HG03039 (cell line): ENCODE data around the gene TNRC6B.
"Not testable (repeated sequence)": the region's sequence is repeated elsewhere in the genome, so short reads cannot be mapped to it uniquely, and the experiment has no call there.

Experiments used
- ATAC-seq: cut with Tn5 transposase; IDR thresholded peaks from one replicate; pipeline ENCODE4 v1.9.1; 2021; ENCODE audit warnings: mild to moderate bottlenecking, moderate library complexity; ENCODE audit not compliant: unreplicated experiment

TNRC6B gene

DNA sequence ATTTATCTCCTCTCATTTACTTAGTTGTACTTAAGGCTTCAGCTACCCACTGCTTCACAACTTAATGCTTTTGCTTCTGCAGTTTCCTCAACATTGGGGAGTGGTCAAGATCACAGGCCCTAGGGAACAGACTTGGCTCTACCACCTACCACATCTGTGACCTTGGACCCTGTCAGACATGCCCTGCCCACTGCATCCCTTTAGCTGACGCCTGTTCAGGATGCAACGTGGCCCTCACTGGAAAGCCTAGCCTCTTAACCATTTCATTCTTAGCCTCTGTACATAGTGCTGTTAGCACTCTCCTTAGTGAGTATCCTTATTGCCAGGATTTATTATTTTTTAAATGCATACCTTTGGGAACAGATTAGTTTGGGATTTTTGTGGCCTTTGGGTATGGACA is 34.4 kb downstream of the TNRC6B start:
- no peak for ATAC-seq

DNA sequence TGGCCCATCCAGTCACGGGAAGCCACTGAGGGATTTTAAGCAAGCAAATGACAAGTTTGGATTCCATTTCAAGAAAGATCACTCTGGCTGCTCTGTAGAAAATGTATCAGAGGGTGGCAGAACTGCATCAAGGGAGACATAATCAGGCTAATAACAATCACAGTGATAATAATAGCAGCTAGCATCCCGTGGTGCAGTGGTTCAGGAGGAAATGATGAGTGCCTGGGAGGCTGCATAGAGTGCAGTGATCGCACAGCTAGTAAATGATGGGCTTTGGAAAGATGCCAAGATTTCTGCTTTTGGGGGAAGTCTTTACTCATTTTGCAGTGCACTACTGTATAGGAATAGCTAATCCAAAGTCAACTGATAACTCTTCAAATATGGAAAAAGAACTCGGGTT is 35.8 kb downstream of the TNRC6B start:
- no peak for ATAC-seq

DNA sequence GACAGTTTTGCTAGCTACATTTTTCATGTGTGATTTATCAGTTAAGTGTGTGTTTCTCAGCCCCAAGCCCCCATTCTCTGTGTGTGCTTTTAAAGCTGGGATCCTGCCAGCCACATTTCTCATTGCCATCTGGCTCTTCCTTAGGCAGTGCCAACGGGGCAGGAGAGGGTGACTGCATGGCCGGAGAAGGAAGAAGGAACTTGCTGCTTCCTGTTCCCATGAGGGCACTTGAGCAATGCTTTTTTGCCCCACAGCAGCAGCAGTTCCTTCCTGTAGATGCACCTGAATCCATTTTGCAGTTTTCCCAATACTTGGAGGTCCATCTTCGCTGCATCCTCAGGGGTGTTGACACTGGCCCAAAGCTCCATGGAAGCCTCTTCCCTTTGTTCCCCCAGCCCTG is 37.5 kb downstream of the TNRC6B start:
- ATAC-seq: no peak

DNA sequence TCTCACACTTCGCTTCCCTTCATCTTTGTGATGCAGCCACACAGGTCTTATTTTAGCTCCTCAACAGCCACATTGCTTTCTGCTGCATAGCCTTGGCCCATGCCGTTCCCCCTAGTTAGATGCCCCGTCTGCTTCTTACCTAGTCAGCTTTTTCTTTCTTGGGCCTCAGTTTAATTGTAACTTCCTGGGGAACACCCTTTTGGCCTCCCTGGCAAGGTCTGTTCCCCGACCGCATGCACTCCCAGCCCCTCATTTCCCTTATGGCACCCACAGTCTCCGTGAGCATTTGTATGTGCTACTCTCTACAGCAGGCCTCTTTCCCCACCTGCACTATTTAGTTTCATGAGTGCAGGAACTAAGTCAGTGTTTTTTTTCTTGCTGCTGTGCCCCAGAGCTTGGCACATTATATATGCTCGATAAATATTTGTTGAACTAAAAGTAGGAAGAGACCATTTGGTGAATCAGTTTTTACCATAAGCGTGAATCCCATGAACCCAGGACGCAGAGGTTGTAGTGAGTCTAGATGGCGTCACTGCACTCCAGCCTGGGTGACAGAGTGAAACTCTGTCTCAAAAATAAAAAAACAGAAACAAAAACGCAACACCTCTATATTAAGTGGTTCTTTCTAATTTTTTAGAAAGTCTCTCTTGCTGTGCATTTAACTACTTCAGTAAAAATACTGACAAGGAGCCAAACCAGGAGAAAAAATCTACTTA is 38.5 kb downstream of the TNRC6B start:
- ATAC-seq: no peak

DNA sequence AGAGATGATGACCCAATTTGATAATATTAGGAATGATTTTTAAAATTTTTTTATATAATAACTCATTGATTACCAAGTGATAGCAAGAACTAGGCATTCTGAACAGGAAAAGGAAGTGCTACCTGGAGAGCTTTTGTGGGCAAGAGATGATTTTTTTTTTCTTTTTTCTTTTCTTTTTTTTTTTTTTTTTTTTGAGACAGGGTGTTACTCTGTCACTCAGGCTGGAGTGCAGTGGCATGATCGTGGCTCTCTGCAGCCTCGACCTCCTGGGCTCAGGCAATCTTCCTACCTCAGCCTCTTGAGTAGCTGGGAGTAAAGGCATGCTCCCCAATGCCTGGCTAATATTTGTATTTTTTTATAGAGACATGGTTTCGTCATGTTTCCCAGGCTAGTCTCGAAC is 40.4 kb downstream of the TNRC6B start:
- ATAC-seq: no peak

DNA sequence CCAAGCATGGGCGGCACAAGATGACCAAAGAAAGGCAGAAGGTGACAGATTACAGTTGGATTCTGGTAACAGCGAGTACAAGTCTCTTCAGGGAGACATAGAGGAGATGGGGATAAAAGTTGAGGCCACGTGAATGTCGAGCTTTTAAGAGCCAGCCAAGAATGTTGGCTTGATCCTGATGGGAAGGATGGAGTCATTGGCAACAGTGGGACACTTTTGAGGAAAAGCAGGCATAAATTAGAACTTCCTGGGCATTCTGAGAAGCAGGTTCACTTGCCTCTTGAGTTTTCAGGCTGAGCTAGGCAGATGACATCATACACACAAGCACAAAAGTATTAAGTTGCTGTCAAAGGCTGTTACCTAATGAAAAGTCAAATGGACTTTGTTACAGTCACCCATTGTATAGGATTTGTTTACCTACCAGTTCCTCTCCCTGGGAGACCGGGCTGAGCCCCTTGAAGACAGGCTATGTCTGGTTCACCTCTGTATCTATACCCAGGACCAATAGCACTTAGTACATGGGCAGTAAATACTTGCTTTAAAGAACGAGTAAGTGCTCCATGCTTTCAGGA is 41.1 kb downstream of the TNRC6B start:
- no peak for ATAC-seq

DNA sequence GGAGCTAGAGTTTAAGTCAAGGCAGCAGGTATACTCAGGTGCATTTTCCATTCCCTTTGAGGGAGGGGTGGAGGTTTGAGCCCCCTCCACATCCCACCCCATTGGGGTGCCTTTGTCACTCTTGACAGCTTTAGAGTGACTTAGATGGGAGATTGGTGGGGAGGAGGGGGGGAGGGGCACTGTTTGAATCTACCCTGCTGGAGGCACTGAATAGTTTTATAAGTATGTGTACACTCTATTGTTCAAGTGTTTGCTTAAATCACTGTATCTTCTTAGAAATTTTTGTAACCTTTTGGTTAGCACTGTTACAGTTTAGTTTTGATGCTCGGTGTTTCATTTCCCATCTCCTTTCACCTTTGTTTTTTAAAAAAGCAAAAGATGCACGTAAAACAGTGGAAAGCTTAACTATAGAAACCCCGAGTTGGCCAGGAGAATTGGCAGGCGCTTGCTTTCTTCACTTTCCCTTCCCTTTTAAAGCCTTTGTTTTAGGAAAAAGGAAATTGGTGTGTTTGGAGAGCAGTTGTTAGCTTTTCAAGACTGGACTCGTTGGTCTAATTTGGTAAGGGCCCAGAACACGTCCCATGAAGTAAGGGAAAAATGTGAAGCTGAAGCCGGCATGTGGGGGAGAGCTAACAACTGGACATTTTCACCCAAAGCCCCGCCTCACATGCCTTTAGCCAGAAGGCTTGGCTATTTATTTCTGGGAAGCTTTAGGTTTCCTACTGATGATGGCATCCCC is 42.8 kb downstream of the TNRC6B start:
- ATAC-seq: no peak

DNA sequence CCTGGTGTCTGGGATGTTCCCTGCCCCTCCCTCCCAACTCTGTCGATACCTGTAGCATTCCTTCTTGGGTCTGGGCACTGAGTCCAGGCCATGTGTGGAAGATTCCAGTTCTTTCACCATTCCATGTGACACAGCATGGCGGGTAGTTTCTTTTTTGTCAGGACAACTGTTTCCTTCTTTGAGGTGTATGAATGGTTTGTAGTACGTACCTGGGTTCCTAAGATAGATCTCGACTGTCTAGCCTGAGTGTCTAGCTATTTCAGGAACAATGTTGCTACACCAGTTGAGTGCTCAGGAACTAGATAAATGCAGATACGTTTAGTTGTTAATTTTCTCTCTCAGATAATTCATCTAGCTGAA is 43.3 kb downstream of the TNRC6B start:
- no peak for ATAC-seq

DNA sequence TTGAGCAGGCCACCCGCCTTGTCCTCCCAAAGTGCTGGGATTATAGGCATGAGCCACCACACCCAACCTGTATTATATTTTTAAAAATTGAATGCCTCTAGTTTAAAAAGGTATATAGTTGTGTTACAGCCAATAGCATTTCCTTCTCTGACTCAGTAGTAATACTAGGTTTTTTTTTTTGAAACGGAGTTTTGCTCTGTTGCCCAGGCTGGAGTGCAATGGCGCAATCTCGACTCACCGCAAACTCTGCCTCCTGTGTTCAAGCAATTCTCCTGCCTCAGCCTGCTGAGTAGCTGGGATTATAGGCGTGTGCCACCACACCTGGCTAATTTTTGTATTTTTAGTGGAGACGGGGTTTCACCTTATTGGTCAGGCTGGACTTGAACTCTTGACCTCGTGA is 45.3 kb downstream of the TNRC6B start:
- ATAC-seq: not testable (repeated sequence)

DNA sequence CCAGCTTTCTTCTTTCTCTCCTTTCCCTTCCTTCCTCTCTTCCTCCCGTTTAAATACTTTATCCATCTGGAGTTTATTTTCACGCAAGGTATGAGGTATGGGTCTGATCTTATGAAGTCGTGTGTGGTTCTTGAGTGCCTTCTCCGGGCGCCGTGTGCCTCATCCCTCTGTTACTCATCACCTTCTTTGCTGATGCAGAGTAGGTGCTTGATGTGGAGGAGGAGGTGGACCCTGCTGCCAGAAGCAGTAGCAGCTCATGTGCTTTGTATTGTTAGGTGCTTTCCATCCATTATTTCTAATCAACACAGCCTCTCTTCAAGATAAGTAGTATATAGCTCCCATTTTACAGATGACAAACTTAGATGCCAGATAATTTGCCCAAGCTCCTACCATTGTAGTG is 47.0 kb downstream of the TNRC6B start:
- no peak for ATAC-seq

DNA sequence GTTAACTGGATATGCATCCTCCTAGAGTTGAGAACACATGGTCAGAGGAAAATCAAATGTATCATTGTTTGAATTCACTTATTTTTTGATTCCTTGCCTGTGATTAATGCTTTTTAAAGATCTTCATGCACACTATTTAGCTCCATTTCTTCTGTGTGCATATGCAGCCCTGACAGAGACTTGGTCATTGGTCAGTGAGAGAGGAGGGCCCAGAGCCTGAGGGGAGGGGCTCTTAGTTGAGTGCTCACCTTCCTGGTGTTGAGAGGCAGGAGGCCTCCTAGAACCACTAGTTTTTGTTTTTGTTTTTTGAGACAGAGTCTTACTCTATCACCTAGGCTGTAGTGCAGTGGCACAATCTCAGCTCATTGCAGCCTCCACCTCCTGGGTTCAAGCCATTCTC is 48.9 kb downstream of the TNRC6B start:
- ATAC-seq: no peak

DNA sequence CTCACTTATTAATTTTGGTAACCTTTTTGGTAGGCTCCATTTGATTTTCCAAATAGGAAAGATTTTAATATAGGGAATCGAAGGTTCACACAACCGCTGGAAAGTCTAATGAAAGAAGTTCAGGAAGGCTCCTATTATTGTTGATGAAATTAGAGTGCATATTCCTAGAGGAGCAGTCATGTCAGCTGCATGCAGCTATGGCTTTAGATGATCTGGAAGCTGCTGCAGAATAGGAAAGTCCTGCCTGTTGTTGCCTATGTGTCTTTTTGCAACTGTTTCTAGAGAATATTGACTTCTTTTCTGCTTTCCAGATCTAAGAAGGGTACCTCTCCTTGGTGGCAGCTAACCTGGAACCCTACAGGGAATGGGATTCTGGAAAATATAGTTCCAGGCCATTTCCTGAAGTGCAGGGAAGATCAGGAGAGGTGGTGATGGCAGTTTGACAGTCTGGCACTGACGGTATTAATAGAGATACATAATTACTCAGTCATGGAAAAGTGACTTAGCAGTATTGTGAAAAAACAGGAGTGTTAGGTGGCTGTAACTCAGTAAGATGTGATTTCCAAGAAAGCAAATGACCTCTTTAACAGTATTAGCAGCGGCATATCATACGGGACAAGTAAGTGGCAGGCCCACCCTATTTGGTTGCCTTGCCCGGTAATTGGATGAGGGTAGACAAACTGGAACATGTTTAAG is 54.0 kb downstream of the TNRC6B start:
- no peak for ATAC-seq

DNA sequence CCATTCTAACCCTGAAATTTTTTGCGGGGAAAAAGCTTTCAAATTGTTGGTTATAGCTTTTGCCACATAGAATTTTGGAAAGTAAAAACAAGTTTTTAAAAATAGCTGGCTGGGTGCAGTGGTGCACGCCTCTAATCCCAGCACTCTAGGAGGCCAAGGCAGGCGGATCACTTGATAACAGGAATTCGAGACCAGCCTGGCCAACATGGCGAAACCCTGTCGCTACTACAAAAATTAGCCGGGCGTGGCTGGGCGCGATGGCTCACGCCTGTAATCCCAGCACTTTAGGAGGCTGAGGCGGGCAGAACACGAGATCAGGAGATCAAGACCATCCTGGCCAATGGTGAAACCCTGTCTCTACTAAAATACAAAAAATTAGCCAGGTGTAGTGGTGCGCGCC is 54.9 kb downstream of the TNRC6B start:
- no peak for ATAC-seq

DNA sequence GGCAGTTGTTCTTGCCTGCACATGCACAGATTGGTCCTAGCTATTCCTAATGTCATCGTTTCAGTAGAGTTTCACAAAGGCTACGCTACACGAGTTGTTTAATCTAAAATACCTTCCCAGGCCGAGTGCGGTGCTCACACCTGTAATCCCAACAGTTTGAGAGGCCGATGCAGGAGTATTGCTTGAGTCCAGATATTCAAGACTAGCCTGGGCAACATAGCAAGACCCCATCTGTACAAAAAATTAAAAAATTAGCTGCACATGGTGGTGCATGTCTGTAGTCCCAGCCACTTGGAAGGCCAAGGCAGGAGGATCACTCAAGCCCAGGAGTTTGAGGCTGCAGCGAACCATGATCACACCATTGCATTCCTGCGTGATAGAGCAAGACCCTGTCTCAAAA is 56.2 kb downstream of the TNRC6B start:
- no peak for ATAC-seq

DNA sequence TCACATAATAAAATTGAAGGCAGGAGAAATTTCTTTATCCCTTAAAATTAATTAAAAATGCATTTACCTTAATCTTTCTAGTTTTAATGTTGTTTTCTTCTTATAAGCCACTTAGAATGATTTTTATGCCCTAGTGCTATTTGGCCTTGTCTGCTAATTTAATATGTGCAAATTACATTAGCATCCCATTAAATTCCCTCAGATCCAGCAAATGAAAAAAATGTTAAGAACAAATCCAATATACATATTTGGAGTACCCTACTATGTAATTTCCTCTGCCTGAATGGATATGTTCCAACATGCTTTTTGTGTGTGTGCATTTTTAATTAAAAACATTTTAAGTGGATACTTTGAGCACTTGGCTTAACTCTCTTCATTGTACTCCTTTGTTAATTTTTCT is 56.9 kb downstream of the TNRC6B start:
- no peak for ATAC-seq

DNA sequence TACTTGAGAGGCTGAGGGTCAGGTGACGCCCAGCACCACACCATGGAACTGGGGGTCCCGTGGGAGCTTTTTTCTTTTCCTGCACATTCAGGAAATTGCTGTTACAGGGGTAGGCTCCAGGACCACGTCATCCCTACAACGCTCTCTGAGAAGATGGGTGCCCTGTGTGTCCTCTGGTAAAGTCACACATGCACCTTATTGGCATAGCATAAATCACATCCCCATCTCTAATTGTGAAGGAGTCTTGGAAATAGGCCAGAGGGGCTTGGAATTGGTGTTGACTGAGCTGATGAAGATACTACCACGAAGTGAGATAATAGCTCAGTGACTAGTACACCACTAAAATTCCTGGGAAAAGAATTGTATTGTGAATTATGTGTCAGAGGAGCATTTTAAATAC is 57.6 kb downstream of the TNRC6B start:
- no peak for ATAC-seq

DNA sequence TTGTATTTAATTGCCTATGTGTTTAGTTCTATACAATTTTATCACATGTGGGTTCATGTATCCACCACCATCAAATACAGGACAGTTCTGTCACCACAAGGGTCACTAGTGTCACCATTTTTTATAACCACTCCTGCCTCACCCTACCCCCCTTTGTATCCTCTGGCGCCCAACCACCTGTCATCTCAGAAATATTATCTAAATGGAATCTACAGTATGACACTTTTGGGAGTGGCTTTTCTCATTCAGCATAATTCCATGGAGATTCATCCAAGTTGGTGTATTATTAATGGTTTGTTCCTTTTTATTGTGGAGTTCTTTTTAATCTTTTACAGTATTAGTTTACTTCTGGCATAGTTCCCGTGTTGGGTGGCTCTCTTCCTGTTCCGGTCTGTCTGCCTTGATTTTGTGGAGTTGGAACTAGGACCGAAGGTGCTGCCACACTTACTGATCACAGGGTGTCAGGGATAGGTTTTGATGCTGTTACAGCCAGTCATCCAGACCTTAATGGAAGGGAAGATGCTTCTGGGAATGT is 58.5 kb downstream of the TNRC6B start:
- ATAC-seq: no peak

DNA sequence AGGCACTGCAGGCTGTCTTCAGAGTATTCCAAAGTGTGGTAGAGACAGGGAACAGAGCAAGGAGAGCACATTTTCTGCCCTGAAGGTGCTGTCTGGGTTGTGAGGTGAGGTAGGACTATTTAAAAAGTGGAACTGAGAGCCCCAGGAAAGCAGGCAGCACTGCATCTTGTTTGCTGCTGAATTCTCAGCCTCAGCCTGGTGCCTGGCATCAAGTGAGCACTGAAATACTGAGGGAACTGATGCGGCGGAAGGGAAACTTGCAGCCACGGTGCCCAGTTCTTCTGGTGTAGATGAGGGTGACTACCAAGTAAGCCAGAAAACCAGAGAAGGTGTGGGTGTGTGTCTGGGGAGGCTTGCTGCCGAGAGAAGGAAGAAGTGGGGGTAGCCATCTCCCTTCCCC is 59.5 kb downstream of the TNRC6B start:
- no peak for ATAC-seq

DNA sequence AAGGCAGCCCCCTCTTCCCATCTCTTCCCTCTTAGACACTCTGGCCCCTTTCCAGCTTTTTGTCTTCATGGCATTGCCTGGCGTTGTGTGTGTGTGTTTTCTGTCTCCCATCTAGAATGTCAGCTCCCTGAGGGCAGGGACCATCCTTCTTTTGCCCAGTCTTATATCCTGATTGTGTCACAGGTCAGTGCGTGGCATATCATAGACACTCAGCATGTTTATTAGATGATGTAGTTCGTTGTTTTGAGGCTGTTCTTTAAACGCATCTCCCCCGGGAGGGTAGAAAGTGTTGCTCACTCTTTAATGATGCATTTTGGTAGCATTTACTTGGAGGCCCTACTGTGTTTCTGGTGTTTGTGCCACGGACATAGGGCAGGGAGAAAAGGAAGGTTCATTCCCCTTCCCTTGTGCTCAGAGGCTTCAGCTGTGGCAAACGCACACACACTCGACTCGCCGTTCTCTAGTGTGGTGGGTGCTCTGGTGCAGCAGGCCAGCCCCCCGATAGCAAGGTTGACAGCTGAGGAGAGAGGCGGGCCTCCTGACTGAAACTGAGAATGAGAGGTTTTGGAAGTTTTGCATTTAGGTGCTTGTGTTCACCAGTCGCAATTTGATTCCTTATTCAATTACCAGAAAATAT is 60.2 kb downstream of the TNRC6B start:
- ATAC-seq: no peak

DNA sequence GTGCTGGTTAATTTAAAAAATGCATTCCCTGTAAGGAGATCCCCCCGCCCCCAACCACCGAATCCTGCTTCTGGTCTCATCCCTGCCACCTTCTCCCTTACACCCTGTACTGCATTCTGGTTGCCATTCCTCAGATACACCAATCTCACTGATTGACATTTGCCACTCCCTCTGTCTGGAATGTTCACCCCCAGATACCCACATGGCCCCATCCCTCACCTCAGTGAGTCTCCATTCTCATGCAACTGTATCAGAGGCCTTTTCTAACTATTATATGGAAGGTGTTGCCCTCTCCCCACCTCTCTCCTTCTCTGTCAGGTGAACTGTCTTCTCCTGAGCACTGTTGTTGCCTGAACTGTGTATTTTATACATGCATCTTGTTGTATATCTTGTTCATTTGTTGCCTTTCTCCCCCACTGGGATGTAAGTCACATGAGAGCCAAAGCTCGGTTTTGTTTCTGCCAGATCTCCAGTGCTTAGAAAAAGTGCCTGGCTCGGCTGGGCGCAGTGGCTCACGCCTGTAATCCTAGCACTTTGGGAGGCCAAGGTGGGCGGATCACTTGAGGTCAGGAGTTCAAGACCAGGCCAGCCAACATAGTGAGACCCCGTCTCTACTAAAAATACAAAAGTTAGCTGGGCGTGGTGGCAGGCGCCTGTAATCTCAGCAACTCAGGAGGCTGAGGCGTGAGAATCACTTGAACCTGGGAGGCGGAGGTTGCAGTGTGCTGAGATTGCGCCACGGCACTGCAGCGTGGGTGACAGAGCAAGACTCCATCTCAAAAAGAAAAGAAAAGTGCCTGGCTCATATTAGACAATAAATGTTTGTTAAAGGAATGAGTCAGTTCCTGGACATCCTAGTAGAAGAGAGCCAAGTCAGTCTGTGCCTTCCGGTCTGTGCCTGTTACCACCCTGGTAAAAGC is 61.0 kb downstream of the TNRC6B start:
- no peak for ATAC-seq
